ENCODE data around the gene KRTAP19-5.
"Not testable (repeated sequence)": the region's sequence is repeated elsewhere in the genome, so short reads cannot be mapped to it uniquely, and the experiment has no call there.

Gene KRTAP19-5

DNA sequence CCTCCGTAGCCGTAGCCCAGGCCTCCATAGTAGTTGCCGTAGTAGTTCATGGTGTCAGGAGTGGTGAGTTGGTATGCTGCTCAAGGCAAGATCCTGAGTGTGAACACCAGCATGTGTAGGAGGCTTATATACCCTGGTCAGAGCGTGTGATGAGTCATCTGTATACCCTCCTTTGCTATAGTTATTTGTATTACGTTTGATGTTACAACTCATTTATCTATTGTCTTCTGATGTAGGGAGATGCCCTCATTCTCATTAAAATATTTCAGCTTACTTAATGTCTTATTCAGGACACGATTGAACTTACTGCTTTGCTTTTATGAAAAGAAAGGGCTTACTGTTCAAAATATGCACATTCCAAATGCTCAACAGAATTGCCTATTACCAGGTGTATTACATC, at the start of gene KRTAP19-5:
TSS of gene KRTAP19-5 (minus strand) at position 101 of the 400 bp plus-strand sequence. CDS start at position 50, 51 bp downstream.
- no peak for DNase-seq

GRCh38 chr21:30541764-30542163, 39.8 kb upstream of the KRTAP19-5 start, which contains the start of gene KRTAP19-6:
KRTAP19-6 (minus strand) TSS chr21:30541864; CDS start chr21:30541833, 31 bp downstream.
- no peak for DNase-seq

- no peak for DNase-seq
These were observed 16.9 kb upstream of the KRTAP19-5 start for GRCh38 chr21:30518876-30519275.

DNA sequence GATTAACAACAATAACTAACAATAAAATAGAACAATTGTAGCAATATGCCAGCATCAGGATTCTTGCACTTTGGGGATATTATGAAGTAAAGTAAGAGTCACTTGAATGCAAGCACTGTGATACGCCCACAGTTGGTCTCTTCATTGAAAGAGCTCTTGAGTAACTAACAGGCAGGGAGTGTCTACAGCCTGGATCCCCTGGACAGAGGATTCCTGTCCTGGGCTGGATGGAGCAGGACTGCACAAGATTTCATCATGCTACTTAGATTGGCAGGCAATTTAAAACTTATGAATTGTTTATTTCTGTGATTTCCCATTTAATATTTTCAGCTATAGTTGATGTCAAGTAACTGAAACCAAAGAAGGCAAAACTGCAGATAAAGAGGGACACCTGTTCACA, 13.7 kb upstream of the KRTAP19-5 start:
- no peak for DNase-seq

- DNase-seq = not testable (repeated sequence)
These were observed 3.8 kb upstream of the KRTAP19-5 start for GRCh38 chr21:30505621-30506205.

- no peak for DNase-seq
These were observed 4.9 kb downstream of the KRTAP19-5 start, which contains the start of gene KRTAP19-4 for GRCh38 chr21:30497065-30497464. KRTAP19-4 (minus strand) TSS chr21:30497165; CDS start chr21:30497110, 55 bp downstream.

DNA sequence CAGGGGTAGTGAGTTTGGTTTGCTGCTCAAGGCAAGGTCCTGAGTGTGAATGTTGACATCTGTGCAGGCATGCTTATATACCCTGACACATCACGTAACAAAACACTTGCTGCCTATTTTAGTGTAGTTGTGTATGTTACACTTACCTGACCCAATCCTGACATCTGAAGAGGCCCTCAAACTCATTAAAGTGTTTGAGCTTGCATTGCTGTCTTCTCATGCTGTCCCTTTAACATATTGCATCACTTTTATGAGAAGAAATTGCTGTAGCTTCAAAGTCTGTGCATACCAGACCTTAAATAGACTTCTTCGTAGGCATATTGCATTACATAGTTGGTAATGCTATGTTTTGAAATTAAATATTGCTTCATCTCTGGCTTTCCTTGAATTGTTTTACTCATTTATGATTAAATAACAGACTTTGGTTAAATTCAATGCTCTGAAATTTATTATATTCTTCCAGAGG, 9.9 kb downstream of the KRTAP19-5 start, which contains the start of gene KRTAP19-3:
TSS of gene KRTAP19-3 (minus strand) at position 51 of the 466 bp plus-strand sequence. CDS start 56 bp downstream, outside the sequence.
- no peak for DNase-seq

- DNase-seq = no peak
These were observed 14.6 kb downstream of the KRTAP19-5 start, which contains the start of gene KRTAP19-2 for GRCh38 chr21:30487336-30487735. KRTAP19-2 (minus strand) TSS chr21:30487436; CDS start chr21:30487348, 88 bp downstream.

DNA sequence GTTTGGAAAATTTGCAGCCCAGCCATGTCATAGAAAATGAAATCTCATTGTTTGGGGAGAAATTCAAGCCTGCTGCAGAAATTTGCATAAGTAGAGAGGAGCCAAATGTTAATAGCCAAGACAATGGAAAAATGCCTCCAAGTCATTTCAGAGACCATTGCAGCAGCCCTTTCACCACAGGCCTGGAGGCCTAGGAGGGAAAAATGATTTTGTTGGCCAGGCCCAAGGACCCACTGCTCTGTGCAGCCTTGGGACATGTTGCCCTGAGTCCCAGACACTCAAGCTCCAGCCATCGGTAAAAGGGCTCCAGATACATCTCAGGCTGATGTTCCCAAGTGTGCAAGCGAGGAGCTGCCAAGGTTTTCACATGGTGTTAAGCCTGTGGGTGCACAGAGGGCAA, 15.8 kb downstream of the KRTAP19-5 start:
- DNase-seq = no peak

GRCh38 chr21:30482130-30482529, 19.8 kb downstream of the KRTAP19-5 start:
- DNase-seq = no peak

- no peak for DNase-seq
These were observed 21.8 kb downstream of the KRTAP19-5 start, which contains the start of gene KRTAP19-1 for GRCh38 chr21:30480145-30480544. KRTAP19-1 (minus strand) TSS chr21:30480367; CDS start chr21:30480317, 50 bp downstream.

- no peak for DNase-seq
These were observed 22.7 kb downstream of the KRTAP19-5 start for GRCh38 chr21:30479259-30479658.

DNA sequence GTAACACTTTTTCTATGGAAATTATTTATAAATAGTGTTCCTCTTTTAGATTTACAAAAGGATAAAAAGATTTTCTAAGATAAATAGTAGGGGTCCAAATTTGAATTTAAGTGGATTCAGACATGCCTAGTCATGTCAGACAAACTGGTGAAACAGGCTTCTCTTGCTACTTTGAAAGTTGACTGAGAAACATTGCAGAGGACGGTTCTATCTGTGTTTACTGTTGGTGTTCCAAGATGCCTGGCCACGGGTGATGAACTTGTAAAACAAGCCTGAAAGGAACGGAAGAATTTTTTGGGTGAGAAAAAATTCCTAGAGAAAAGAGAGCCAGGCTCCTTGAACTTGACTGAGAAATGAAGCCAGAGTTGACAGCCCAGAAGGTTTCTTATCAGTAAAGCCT, 23.9 kb downstream of the KRTAP19-5 start:
- DNase-seq = no peak

- no peak for DNase-seq
These were observed 32.8 kb downstream of the KRTAP19-5 start for GRCh38 chr21:30468900-30469714.

- DNase-seq = no peak
These were observed 38.2 kb downstream of the KRTAP19-5 start for GRCh38 chr21:30463713-30464112.

Measured in left hindlimb (tissue), 1 donor.